ENCODE data around the gene SKI.

SKI gene

DNA sequence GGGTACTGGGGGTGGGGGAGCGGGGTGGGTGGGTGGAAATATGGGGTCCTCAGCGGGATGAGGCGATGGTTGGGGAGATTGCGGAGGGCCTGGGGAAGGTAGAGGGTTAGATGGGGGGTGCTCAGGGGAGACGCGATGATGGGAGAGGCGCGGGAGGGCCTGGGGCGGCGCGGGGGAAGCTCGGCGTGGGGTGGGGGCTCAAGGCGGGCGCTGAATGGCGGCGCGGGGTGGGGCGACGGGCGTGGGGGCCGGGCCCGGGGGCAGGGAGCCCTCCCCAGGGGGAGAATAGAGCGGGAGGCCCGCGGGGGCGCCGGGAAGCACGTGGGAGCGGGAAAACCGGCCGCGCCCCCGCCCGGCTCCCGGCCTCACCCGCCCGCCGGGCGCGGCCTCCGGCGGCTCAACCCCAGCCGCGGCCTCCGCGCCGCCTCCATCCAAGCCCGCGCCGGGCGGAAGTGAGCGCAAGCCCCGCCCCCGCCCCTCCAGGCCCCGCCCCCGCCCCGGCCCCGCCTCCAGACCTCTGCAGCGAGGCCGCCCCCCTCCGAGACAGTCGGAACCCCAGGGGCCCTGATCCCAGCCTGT is 33.7 kb upstream of the SKI start, which contains the start of gene FAAP20:
FAAP20 (minus strand) TSS at position 454 of the 579 bp plus-strand sequence; CDS start at position 431, 23 bp downstream.
- DNase-seq (ENCODE audit: low read depth in 2 of 2) = peak; percentile 54 to 65

DNA sequence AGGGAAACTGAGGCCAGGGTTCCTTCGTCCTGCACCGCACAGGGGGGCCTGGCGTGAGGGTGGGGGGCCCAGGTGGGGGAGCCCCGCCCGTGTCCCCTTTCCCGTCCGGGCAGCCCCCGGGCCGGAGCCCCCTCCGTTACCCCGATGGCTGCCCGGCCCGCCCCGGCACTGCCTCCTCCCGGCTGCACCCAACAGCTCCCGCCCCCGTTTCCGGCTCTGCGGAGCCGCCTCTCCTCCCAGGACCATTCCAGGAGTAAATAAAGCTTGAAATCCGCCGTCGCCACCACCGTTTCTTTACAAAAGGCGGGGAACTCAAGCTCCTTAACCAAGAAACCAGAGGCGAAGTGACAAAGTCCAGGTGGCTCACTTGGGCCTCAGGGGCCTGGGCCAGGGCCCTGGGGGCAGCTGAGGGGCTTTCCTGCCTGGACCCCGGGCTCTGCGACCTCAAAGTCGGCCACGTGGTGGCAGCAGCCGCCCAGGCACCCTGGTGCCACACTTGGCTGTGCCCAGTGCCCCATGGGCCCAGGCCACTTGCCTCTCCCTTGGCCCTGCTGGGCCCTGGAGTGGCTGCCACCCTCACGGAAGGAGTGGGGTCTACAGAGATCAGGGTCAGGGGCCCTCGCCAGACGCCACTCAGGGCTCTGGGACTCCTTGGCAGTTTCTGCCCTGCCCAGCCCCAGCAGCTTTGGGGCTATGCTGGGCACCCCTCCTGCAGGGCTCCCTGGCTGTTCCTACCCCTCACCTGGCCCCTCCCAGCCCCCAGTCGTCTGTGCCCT is 33.0 kb upstream of the SKI start:
- peak; percentile 80 to 84 for DNase-seq (ENCODE audit: low read depth in 2 of 2)

DNA sequence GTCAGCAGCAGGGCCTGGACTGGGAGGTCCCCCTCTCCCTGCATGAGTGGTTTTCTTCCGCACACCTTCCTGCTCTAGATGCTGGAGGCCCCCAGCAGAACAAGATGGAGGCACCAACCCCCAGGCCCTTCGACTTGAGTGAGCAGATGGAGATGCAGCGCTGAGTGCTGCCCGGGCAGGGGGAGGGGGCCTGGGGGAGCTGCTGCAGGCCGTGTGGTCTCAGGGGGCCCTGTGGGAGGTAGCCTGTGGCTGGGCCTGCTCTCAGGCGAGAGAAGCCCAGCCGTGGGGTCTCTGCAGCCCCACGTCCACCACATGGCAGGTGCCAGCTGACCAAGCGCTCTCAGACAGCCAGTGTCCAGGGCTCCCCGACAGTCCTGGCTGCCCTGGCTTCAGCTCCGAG is 32.3 kb upstream of the SKI start:
- no peak for DNase-seq (ENCODE audit: low read depth in 2 of 2)

DNA sequence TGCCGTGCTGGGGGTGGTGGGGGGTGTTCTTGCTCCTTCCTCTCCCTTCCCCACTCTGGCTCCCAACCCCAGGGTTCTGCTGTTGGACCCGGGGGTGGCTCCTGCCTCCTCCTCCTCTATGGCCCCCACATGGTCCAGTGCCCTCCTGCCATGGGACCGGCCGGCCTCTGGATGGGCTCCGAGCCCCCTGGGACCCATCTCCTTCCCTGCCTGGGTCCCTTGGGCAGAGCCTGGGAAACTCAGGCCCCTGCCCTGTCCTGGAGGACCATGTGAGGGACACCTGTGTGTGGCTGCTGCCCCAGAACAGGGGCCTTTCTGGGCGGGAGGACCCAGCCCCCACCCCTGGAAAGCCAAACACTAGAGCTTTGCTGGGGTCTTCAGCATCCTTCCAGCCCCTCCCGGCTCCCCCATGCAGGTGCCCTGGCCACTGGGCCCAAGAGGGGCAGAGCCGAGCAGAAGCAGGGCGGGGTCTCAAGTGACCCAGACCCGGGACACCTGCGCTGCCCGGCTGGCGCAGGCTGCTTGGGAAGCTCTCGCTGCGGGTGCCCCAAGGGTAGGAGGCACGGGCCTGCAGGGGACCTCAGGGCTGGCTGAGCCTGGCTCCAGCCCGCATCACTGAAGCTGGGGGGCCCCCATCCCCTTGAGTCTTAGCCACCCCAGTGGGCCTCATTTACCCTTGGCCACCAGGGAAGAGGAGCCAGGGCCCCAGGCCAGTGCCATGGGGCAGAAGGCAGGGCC is 31.0 kb upstream of the SKI start:
- DNase-seq (ENCODE audit: low read depth in 2 of 2) = no peak

DNA sequence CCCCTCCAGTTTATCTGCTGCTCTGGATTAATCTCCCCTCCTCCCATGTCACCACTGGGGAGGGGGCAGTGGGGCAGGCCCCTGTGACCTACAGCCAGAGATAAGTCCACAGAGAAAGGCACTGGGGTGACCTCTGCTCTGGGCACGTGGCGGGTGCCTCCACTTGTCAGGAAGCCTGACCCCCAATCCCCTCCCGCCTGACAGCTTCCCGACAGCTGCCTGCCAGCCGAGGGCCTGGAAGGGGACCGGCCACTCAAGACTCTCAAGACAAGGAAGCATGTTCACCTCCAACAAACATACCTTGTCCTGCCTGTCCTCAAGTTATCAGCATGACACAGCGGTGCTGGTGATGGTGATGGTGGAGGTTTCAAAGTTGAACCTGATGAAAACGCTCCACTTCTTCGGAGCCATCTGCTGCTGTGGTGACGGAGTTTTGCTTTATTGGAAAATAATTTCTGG is 30.4 kb upstream of the SKI start:
- no peak for DNase-seq (ENCODE audit: low read depth in 2 of 2)

DNA sequence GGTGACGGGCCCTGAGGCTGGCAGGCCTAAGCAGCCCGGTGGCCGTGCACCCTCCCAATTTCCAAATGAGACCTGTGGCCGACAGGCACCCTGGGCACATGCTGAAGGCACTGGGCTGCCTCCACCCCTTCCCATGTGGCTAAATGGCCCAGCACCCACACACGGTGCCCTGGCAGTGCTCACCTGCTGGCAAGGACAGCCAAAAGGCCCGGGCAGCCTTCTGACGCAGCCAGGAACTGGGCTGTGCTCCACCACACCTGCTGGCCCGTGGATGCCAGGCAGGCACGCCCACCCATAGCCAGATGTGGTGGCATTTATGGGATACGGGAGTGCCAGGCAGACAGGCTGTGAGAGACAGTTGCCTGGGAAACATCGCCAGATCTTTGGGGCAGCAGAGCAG is 29.5 kb upstream of the SKI start:
- no peak for DNase-seq (ENCODE audit: low read depth in 2 of 2)

DNA sequence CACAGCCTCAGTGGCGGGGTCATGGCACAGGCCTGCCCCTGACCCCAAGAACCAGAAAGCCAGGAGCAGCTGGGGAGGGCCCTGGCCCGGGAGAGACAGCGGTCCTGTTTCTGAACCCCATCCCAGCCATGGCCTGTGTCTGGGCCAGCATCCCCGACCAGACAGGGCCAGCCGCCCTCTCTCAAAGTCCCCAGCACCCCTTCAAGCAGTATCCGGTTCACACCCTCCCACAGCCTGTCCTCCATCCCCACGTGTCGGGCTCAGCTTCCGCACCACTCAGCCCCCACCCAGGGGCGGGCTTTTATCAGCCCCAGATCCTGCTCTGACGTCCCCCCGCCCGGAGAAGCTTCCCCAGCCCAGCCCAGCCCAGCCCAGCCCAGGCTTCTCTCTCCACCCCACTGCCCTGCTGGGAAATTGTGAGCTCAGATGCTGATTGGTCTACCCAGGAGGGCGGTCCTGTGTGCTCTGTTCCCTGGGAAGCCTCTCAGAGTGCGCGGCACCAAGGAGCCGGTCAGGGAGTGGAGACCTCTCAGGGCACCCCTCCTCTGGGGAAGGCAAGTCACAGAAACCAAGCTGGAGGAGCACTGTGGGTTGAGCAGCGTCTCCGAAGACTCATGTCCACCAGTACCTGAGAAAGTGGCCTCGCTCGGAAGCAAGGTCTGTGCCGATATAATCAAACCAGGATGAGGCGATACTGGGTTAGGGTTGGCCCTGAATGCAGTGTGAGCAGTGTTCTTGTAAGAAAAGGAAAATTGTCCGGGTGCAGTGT is 28.9 kb upstream of the SKI start:
- DNase-seq (ENCODE audit: low read depth in 2 of 2) = peak; percentile 76 to 78

DNA sequence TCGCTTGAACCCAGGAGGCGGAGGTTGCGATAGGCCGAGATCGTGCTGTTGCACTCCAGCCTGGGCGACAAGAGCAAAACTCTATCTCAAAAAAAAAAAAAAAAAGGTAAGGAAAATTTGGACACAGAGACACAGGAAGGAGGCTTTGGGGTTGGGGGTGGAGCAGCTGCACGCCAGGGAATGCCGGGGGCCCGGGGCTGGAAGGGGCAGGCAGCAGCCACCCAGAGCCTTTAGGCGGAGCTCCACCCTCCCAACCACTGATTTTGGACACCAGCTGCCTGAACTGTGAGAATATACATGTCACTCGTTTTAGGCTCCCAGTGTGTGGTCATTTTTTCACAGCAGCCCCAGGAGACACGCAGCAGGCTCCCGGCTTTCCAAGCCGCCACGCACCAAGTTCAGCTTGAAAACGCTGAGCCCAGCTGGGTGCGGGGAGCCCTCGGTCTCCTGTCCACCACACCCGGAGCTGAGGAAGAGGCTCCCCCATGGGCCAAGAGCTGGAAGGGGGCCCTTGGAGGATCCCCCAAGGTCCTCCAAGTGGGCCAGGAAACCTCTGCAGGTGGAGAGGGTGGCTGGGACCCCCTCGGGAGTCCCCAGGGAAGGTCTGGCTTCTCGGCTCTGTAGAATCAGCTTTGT is 27.7 kb upstream of the SKI start:
- DNase-seq (ENCODE audit: low read depth in 2 of 2) = no peak

DNA sequence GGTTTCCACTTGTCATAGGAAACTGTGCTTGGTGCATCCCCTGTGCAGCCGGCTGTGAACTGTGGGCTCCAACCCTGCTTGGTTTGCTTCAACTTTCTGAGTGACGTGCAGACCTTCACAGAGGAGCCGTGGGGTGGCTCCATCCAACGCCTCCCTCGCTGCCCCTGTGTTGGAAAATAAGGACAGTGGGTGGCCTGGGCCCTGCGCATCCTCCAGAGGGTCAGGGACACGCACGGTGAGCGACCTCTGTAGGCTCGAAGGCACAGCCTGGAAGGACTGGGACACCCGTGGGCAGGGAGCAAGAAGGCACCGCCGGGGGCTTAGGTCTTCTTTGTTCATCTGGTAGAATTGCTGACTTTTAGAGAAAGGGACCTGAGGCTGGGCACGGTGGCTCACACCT is 27.1 kb upstream of the SKI start:
- DNase-seq (ENCODE audit: low read depth in 2 of 2) = no peak

DNA sequence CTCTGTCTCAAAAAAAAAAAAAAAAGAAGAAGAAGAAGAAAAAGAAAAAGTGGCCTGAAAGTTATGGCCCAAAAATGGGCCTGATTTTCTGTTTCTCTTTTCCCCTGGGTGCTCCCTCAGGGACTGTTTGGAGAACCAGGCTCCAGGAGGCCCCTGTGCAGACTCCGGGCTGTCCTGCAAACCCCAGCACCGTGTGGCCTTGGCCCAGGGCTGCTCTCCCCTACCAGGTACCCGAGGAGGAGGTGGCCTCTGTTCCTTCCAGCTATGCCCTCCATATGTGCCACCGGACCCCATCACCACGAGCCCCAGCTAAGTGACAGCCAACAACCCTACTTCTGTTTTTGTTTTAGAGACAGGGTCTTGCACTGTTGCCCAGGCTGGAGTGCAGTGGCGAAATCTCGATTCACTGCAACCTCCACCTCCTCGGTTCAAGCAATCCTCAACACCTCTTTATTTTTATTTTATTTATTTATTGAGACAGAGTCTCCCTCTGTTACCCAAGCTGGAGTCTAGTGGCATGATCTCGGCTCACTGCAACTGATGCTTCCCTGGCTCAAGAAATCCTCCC is 26.0 kb upstream of the SKI start:
- DNase-seq (ENCODE audit: low read depth in 2 of 2) = no peak

DNA sequence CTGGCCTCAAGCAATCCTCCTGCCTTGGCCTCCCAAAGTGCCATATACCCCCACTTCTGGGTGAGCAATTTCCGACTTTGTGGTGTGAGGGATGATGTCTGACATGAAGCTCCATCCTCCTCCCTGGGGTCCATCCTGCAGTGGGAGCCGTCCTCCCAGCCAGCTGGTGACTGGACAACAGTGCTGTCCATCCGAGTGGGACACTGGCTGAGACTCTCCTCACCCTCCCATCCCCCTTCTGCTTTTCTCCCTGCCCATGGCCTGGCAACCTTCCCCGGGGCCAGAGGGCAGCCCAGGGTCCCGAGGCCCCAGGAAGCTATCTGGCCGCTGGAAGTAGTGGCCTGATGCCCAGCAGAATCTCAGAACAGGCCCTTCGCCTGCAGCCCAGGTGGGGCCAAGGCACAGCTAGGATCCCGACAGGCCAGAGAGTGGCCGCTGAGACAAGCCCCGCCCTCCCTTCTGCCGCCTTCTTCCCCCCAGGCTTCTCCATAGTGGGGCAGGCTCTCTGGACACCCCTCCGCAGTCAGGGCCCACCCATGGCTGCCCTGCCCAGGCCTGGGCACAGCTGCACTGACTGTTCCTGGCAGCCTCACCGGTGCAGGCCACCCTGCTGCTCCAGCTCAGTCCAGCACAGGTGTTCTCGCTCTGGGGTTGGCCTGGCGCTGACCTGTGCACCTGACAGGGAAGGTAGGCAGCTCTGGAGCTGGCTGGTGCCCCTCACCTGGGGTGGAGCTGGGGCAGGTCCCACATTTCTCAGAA is 25.1 kb upstream of the SKI start:
- no peak for DNase-seq (ENCODE audit: low read depth in 2 of 2)

DNA sequence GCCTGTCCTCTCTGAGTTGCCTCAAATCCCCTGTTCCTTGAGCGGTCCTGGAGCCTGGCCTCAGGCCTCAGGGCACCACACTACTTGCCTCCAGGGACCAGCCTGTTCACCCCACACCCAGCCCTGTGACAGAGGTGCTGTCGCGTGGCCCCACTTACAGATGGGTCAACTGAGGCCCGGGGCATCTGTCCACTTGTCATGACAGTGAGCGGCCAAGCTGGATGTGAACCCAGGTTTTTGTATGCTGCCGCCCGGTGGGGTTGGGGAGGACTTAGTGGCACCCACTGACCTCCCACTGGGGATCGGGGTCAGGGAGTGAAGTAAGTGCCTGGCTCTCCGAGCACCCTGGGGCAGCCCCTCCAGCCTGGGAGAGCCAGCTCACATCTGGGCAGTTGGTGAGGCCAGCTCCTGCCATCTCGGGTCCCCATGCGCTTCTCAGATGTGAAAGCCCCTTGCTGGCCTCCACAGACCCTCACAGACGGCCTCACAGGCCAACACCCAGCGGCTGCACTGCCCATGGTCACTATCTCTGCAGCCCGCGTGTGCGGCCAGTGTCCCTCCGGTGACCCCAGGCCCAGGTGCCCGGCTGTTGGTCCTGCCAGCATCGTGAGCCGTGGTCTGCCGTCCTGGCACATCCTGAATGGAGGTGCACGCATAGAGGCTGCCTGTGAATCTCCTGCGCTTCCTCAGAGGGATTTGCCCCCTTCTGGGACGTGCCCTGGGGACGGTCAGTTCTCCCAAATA is 24.3 kb upstream of the SKI start:
- DNase-seq (ENCODE audit: low read depth in 2 of 2) = no peak

DNA sequence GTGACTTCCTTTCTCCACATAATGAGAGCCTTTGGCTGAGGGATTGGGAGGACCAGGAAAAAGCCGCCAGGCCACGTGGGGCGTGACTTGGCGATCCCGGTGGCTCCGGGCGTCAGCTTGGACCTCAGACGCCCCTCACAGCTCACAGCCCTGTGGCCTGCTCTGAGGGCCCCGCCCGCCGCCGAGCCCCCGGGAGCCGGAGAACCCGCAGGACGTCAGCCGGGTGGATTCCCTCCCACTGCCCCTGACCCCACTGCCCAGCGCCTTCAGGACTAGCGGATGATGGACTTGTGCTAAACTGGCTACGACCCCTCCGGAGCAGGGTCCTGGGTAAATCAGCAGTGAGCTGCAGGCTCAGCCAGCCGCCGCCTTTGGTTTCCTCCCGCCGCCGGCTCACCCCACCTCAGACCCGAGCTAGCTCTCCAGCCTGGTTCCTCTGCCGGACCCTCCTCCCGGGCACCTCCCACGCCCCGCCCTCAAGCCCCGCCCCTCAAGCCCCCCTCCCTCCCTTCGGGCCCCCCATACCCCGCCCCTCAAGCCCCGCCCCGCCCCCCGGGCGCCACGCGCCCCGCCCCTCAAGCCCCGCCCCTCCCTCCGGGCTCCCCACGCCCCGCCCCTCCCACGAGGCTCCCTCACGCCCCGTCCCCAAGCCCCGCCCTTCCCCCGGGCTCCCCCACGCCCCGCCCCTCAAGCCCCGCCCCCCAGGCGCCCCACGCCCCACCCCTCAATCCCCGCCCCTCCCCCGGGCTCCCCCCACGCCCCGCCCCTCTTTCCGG is 23.5 kb upstream of the SKI start:
- no peak for DNase-seq (ENCODE audit: low read depth in 2 of 2)

DNA sequence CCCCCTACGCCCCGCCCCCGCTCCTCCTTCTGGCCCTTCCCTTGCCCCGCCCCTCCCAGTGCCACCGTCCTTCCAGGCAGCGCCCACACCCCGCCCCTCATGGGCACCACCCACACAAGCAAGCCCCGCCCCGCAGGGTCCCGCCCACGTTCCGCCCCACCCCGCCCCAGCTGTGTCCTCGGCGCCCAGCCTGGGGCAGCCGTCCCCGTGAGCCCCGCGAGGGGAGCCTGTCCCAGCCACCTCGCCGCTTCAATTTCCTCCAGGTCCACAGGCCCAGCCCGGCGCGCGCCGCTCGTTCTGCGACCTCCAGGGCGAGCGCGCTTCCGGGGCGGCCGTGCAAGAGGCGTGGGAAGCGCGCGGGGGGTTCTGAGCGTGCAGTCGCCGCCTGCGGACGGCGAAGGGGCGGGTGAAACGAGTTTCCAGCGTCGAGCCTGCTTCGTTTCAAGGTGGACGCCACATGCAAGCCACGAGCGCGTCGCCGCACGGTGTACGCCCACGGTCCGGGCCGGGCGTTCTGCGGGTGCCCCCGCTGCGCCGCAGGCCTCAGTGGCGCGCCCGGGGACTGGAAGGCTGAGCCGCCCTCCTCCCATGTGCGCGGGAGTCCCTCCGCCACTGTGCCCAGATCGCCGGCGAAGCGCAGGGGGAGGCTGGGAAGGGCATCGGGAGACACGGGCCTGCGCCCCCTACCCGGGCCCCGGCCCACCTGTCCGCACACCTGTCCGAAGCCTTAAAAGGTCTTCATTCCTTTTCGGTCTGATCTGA is 22.7 kb upstream of the SKI start:
- peak; percentile 93 for DNase-seq (ENCODE audit: low read depth in 2 of 2)

DNA sequence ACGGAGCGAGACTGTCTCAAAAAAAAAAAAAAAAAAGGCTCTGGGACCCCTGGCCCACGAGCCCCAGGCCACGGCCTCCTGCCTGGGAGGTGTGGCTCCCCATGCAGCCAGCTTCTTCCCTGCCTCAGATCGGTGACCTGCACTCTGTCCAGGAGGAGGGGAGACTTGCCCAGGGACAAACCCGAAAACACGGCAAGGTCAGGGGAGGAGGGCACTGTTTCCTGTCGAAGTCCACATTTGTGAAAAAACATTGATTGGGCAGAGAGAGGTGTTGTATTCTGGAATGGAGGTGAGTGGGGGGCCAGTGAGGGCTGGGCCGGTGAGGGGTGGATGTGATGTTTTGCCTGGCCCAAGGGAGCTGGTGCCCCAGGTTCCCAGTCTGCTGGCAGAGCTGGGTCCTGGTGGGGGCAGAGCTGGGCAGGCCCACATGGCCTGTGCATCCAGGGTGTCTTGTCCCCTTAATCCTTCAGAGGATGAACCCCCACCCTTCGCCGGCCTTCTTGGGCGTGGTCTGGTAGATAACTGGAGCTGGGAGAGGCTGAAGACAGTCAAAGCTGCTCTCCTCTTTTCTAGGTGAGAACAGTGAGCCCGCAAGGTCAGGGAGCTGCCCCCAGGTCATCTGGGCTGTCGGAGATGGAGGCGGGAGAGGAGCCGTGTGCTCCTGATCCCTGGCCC is 21.2 kb upstream of the SKI start:
- DNase-seq (ENCODE audit: low read depth in 2 of 2) = no peak

DNA sequence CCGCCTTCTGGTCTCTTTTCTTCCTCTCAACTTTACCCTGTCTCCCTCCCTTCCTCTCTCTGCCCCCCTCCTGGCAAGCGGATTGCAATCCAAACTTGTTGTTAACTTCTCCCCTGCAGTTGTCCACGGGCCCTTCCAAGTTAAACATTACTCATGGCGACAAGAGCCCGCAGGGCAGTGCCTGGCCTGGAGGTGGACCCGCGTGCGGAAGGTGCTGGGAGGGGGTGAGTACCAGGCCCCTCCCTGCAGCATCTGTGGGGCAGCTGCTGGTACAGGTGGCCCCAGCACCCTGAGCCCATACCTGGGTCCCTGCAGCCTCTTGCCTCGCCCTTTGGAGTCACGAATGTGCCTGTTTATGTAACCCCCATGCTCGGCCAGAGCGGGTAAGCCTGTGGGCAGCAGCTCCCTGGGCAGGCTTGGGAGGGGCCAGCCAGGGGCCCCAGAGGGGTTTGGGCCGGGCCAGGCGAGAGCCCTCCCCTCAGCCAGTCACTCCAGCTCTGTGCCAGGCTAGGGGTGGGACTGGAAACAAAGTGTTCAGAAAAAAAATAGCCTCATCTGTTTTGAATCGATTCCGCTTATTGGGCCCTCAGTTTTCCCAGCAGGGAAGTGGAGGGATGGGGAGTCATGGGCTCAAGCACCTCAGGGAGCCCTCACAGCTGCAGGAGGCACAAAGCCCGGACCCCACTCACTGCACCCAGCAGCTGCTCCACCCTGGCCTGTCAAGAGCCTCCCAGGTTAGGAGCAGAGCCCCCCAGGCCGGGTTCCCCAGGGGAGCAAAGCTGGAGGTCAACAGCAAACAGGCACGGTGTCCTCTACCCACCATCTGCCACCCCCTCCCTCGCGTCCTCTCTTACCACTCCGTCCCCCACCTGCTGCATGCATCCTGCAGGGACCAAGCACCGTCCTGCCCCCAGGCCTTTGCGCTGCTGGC is 19.5 kb upstream of the SKI start:
- no peak for DNase-seq (ENCODE audit: low read depth in 2 of 2)

Measured in stimulated activated CD8-positive, alpha-beta memory T cell treated with anti-CD3 and anti-CD28 coated beads, Interleukin-2, amount 100 ng/mL, for 48 hours (primary cell).